Astrocyte of the cerebellum (primary cell): ENCODE data around the gene TTC29.

ENCODE experiments used
- DNase-seq: peaks from one replicate; pipeline ENCODE4 v3.0.0-alpha.2; 2011; ENCODE audit warnings: low read depth
- H3K4me3 ChIP-seq: 2 replicates; pipeline ENCODE4 v1.5.1; 2011; ENCODE audit warnings: mild to moderate bottlenecking, low read depth, low read length, moderate library complexity
- CTCF ChIP-seq: IDR thresholded peaks from 2 replicates; pipeline ENCODE4 v1.5.1; 2012; ENCODE audit warnings: low read length, low read depth, moderate library complexity, mild to moderate bottlenecking; ENCODE audit errors: missing control alignments
- in situ Hi-C: cut with HindIII; loops from 2 replicates; pipeline ENCODE4 v1.10.0; 2017; ENCODE audit warnings: low sequenced_read_pairs

Gene TTC29

GRCh38 chr4:146945556-146946374 lies at the start of gene TTC29:
TTC29 (minus strand) TSS chr4:146945864; CDS start chr4:146939895, 5,969 bp downstream.
- no peak for TF ChIP-seq CTCF
- H3K4me3 ChIP-seq = peak within 1 kb of the TSS; percentile 60
- in situ Hi-C loops = no loop called here
- peak; percentile 57 for DNase-seq

GRCh38 chr4:146981651-146982050 lies 36.0 kb upstream of the TTC29 start:
- in situ Hi-C loops = no loop called here
- no peak for TF ChIP-seq CTCF
- no peak for DNase-seq
- no peak overlapping the region for H3K4me3 ChIP-seq

- in situ Hi-C loops = no loop called here
- no peak overlapping the region for H3K4me3 ChIP-seq
- TF ChIP-seq CTCF = no peak
- DNase-seq = no peak
Measured at GRCh38 chr4:146978641-146979040, 33.0 kb upstream of the TTC29 start.

GRCh38 chr4:146976145-146976544 lies 30.5 kb upstream of the TTC29 start:
- TF ChIP-seq CTCF = no peak
- in situ Hi-C loops = no loop called here
- DNase-seq = no peak
- no peak overlapping the region for H3K4me3 ChIP-seq

- DNase-seq = no peak
- TF ChIP-seq CTCF = no peak
- no peak overlapping the region for H3K4me3 ChIP-seq
- in situ Hi-C loops = no loop called here
Measured at GRCh38 chr4:146975527-146975926, 29.9 kb upstream of the TTC29 start.

GRCh38 chr4:146975036-146975435 lies 29.4 kb upstream of the TTC29 start:
- H3K4me3 ChIP-seq = no peak overlapping the region
- DNase-seq = no peak
- in situ Hi-C loops = no loop called here
- no peak for TF ChIP-seq CTCF

- no peak for TF ChIP-seq CTCF
- no peak overlapping the region for H3K4me3 ChIP-seq
- no peak for DNase-seq
Measured at GRCh38 chr4:146972036-146972435, 26.4 kb upstream of the TTC29 start.

More at GRCh38 chr4:146972036-146972435, 26.4 kb upstream of the TTC29 start:
- in situ Hi-C loops = no loop called here
